Astrocyte of the hippocampus (primary cell): Measurements from ENCODE around the gene RPS19BP1.
A peak's percentile ranks its signal among the peaks of the same experiment; 100 is the strongest.

Experiments used
- DNase-seq: peaks from one replicate; pipeline ENCODE4 v3.0.0; 2011; ENCODE audit warnings: low read depth, low spot score

Gene RPS19BP1

DNA sequence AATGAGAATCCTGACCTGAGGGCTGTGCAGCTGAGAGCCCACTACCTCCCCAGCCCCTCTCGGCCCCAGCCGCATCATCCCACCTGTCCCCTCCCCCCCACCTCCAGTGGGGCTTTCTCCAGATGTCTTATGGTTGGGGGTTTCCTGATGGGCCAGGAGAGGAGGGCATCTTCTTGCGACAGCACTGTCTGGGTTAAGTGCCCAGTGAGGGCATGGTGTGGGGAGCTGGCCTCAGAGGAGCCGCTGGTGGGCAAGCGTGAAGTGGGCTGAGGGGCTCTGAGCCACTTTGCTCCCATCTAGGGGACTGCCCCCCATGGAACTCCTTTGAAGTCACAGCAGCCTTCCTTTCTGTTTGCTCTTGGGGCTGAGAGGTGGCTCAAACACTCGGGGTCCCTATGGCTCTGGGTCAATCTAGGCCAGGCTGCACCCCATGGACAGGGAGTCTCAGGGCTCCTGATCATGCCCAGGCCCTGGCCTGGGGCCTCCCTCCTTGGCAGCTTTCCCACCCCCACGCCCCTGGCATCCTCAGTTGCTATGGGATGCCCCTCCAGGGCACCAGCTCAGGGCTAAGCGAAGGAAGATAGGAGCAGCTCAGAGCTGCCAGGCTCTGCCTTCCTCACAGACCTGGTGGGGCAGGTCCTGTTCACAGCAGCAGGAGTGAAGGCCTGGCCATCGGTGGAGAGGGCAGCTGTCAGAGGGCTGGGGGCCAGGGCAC lies 41.4 kb downstream of the RPS19BP1 start:
- DNase-seq = no peak

GRCh38 chr22:39490135-39490798 lies 42.3 kb downstream of the RPS19BP1 start:
- peak; percentile 80 for DNase-seq

DNA sequence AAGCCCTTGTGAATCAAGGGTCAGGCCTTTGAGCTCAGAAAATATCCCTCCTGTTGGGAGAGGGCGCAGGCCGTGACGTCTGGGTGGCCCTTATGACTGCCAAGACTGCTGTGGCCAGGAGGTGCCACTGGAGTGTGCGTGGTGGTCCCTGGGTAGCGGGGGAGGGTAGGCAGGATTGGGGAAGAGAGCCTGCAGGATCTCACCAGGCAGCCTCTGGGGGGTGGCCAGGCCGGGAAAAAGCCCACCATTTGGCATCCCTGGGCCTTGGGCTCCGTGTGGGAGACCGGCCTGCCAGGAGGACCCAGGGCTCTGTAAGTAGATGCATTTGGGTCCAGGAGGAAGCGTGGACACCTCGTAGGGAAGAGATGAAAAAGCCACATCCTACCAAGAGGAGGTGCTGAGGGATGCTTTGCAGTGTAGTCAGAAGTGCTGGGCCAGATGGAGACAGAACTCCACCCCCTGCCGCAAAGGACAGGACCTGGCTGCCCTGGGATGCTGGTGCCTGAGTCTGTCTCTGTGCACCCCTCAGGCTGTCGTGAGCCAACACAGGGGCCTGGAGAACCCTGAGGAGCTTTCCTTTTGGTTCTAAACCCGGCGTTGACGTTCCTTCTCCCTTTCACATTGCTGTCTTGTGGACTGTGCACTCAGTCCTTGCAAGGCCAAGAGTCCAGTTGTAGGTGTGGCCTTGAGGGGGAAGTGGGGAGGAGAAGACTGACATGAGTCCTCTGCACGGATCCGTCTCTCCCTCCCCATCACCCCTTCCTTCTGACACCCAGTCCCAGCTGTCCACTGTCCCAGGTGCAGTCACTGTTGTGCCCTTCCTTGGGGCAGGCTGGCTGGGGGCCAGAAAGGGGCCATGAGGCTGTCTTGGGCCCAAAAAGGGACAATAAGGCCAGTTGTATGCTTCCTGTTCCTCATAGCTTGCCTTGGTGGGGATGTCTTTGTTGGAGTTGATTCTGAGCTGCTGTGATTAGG lies 43.2 kb downstream of the RPS19BP1 start:
- no peak for DNase-seq

GRCh38 chr22:39488563-39489083 lies 43.9 kb downstream of the RPS19BP1 start:
- no peak for DNase-seq

GRCh38 chr22:39487826-39488520 lies 44.6 kb downstream of the RPS19BP1 start:
- DNase-seq = no peak

DNA sequence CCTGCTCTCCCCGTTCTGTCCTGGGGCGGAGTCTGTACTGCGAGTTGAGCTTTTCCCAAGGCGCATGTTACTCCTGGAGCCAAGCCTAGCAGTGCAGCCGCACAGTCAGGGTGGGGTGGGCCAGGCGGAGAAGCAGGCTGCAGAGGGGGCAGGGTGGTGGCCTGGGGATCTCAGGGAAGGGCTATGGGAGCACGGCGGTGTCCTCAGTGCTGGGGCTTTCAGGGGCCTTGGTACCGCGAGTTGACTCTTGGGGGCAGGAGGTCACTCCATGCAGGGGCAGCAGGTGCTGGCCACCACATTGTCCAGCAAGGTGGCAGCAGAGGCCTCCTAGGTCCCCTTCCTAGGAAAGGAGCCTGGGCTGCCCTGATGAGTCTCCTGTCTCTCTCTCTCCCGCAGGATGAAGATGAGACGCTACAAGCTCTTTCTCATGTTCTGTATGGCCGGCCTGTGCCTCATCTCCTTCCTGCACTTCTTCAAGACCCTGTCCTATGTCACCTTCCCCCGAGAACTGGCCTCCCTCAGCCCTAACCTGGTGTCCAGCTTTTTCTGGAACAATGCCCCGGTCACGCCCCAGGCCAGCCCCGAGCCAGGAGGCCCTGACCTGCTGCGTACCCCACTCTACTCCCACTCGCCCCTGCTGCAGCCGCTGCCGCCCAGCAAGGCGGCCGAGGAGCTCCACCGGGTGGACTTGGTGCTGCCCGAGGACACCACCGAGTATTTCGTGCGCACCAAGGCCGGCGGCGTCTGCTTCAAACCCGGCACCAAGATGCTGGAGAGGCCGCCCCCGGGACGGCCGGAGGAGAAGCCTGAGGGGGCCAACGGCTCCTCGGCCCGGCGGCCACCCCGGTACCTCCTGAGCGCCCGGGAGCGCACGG lies 45.4 kb downstream of the RPS19BP1 start:
- DNase-seq = no peak

DNA sequence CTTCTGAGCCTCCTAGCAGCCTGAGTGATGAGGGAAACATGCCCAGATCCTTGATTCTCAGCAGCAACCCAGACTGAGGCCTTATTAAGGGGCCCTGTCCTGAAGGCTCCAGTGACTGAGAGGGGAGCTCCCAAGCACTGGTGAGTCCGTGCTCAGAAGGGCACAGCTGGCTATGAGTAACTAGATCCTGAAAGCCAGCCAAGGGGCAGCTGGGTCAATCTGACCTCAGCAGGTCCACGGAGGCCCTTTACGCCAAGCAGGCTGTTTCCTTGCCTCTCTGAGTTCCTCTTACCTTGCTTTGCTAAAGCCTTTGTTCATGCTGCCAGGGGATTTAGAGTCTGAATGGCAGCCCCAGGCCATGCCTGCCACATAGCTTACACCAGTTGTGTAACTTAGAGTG lies 49.8 kb downstream of the RPS19BP1 start:
- no peak for DNase-seq

DNA sequence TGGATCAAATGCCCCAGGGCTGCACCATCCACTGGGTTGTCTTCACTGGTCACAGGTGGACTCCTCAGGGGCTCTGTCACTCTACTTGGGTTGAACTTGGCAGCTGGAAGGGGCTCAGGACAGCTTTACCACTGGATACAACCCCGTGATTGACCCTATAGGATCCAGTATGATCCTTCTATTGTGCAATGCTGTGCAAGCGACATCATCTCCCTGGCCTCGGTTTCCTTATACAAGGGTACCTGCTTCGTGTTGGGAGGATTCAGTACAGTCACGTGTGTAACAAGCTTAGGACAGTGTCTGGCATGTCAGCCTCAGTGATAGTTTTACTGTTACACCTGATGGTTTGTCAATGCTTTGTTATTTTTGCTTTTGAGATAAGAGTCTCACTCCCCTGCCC lies 51.0 kb downstream of the RPS19BP1 start:
- DNase-seq = no peak

DNA sequence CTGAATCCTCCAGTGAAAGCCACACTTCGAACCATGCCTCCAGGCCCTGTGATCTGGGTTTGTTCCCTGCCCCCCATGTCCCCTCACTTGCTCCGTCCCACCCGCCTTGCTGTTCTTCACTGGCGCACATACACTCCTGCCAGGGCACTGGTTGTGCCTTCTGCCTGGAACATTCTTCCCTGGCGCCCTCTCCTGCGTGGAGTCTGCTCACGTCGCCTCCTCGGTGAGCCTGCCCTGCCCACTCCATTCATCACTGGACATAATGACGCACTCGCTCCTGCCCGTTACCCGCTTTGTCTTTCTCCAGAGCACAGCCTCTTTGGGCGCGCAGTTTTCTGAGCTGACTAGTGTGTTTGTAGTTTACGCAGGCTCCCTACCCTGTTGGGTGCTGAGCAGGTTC lies 51.5 kb downstream of the RPS19BP1 start:
- peak; percentile 22 for DNase-seq

- no peak for DNase-seq
Measured at GRCh38 chr22:39480557-39480956, 52.0 kb downstream of the RPS19BP1 start.

GRCh38 chr22:39479254-39479653 lies 53.3 kb downstream of the RPS19BP1 start:
- no peak for DNase-seq
